ENCODE results near the gene C22orf42.

- TF ChIP-seq GATA2 (IDR thresholded peaks at IDR 0.05; ENCODE audit: low read depth, low read length) (no peak), GATA3 (IDR thresholded peaks at IDR 0.05; ENCODE audit: low read depth, low read length) (no peak)
Measured at GRCh38 chr22:32112380-32112779, 46.7 kb downstream of the C22orf42 start.
